HCT116 (cell line): ENCODE data around the gene RILPL1.

ENCODE experiments used
- ELF1 ChIP-seq: IDR thresholded peaks from 2 replicates; pipeline ENCODE4 v1.6.1; 2012; ENCODE audit warnings: low read depth, borderline replicate concordance
- EZH2 ChIP-seq: fragments of 200-600 bp; sonication (generic); IDR thresholded peaks from 2 replicates; pipeline ENCODE4 v1.6.1; 2017; ENCODE audit warnings: antibody characterized with exemption, mixed run types
- EZH2phosphoT487 ChIP-seq: fragments of 200-600 bp; IDR thresholded peaks from 2 replicates; pipeline ENCODE4 v1.6.1; 2018; ENCODE audit warnings: antibody characterized with exemption, borderline replicate concordance
- JUND ChIP-seq: IDR thresholded peaks from 2 replicates; pipeline ENCODE4 v1.6.1; 2012
- POLR2AphosphoS5 ChIP-seq: IDR thresholded peaks from 2 replicates; pipeline ENCODE4 v1.6.1; 2011; ENCODE audit warnings: mild to moderate bottlenecking, low read depth, low read length, moderate library complexity
- YY1 ChIP-seq: IDR thresholded peaks from 2 replicates; pipeline ENCODE4 v1.6.1; 2011; ENCODE audit warnings: low read length, low read depth, moderate library complexity, mild to moderate bottlenecking; ENCODE audit not compliant: insufficient replicate concordance; ENCODE audit errors: extremely low read depth
- TF ChIP-seq, protein P1 (sequence below), 3 experiments: fragments of 200-600 bp in 1 of 3; sonication (generic) in 1 of 3; IDR thresholded peaks in 2 of 3; conservative IDR thresholded peaks in 1 of 3; 2 replicates each; pipeline ENCODE4 v1.5.1; 2012 to 2017; ENCODE audit warnings: low read depth in 2 of 3, low read length in 2 of 3, antibody characterized with exemption in 1 of 3, borderline replicate concordance in 1 of 3, control low read depth in 1 of 3, mild to moderate bottlenecking in 1 of 3, mixed read lengths in 1 of 3, mixed run types in 1 of 3, moderate library complexity in 1 of 3; ENCODE audit not compliant: insufficient read depth in 1 of 3
- TF ChIP-seq, protein P2 (sequence below): IDR thresholded peaks from 2 replicates; pipeline ENCODE4 v1.6.1; 2011; ENCODE audit warnings: mild to moderate bottlenecking, low read length, moderate library complexity; ENCODE audit not compliant: insufficient replicate concordance; ENCODE audit errors: extremely low read depth

DNA sequence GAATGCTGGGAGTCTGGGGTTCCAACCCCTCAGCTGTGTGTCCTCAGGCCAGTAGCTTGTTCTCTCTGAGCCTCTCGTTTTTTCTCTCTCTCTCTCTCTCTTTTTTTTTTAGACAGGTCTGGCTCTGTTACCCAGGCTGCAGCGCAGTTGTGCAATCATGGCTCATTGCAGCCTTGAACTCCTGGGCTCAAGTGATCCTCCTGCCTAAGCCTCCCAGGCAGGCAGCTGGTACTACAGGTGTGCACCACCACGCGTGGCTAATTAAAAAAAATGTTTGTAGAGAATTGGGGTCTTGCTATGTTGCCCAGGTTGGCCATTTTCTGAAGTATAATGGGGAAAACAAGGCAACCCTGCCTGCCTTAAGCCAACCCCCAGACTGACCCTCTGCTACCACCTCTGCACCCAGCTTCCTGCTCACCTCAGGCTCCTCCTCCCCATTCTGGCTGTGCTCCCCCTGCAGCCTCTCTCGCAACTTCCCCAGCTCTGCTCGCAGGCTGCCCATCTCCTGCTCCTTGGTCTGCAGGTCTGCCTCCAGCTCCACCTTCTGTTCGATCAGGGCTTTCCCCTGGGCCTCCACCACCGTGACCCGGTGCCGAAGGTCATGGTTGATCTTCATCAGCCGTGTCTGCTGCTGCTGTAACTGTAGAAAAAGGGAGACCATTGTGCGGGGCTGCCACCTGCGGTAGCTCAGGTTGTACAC lies 35.2 kb downstream of the RILPL1 start:
- TF ChIP-seq YY1 = no peak
- TF ChIP-seq EZH2phosphoT487 = no peak
- TF ChIP-seq, protein P1, sequence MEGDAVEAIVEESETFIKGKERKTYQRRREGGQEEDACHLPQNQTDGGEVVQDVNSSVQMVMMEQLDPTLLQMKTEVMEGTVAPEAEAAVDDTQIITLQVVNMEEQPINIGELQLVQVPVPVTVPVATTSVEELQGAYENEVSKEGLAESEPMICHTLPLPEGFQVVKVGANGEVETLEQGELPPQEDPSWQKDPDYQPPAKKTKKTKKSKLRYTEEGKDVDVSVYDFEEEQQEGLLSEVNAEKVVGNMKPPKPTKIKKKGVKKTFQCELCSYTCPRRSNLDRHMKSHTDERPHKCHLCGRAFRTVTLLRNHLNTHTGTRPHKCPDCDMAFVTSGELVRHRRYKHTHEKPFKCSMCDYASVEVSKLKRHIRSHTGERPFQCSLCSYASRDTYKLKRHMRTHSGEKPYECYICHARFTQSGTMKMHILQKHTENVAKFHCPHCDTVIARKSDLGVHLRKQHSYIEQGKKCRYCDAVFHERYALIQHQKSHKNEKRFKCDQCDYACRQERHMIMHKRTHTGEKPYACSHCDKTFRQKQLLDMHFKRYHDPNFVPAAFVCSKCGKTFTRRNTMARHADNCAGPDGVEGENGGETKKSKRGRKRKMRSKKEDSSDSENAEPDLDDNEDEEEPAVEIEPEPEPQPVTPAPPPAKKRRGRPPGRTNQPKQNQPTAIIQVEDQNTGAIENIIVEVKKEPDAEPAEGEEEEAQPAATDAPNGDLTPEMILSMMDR (IDR thresholded peaks at IDR 0.05 in 2 of 3, conservative IDR thresholded peaks at IDR 0.05 in 1 of 3; ENCODE audit: borderline replicate concordance in 1 of 3, insufficient read depth in 1 of 3, low read depth in 2 of 3, low read length in 2 of 3) = no peak
- no peak for TF ChIP-seq EZH2
- no peak for TF ChIP-seq ELF1
- TF ChIP-seq, protein P2, sequence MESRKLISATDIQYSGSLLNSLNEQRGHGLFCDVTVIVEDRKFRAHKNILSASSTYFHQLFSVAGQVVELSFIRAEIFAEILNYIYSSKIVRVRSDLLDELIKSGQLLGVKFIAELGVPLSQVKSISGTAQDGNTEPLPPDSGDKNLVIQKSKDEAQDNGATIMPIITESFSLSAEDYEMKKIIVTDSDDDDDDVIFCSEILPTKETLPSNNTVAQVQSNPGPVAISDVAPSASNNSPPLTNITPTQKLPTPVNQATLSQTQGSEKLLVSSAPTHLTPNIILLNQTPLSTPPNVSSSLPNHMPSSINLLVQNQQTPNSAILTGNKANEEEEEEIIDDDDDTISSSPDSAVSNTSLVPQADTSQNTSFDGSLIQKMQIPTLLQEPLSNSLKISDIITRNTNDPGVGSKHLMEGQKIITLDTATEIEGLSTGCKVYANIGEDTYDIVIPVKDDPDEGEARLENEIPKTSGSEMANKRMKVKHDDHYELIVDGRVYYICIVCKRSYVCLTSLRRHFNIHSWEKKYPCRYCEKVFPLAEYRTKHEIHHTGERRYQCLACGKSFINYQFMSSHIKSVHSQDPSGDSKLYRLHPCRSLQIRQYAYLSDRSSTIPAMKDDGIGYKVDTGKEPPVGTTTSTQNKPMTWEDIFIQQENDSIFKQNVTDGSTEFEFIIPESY = no peak
- TF ChIP-seq POLR2AphosphoS5 = no peak
- TF ChIP-seq JUND = no peak
